Testis (tissue), 3 donors: Measurements from ENCODE around the gene XG. TPM values are rescaled to one million over a fixed set of nuclear protein-coding genes. Genes with fewer than 3 reads are reported as not detected.

Experiments used
- DNase-seq: peaks from one replicate; pipeline ENCODE4 v3.0.0-alpha.2; 2019
- H3K27ac ChIP-seq, 2 donors: fragments of 200-600 bp; sonication (generic); one replicate each; pipeline ENCODE4 v1.5.1; 2019
- H3K27me3 ChIP-seq: fragments of 200-600 bp; sonication (generic); one replicate; pipeline ENCODE4 v1.5.1; 2019
- H3K36me3 ChIP-seq: fragments of 200-600 bp; sonication (generic); one replicate; pipeline ENCODE4 v1.5.1; 2017; ENCODE audit warnings: low read depth; ENCODE audit errors: missing control alignments
- H3K4me1 ChIP-seq: fragments of 200-600 bp; sonication (generic); one replicate; pipeline ENCODE4 v1.5.1; 2019
- H3K4me3 ChIP-seq, 2 donors: fragments of 200-600 bp; sonication (generic); one replicate each; pipeline ENCODE4 v1.5.1; 2017 to 2019
- H3K9me3 ChIP-seq: fragments of 200-600 bp; sonication (generic); one replicate; pipeline ENCODE4 v1.5.1; 2017
- POLR2A ChIP-seq: fragments of 450-650 bp; IDR thresholded peaks from one replicate; pipeline ENCODE4 v1.6.1; 2017; ENCODE audit warnings: antibody characterized with exemption, mild to moderate bottlenecking, moderate library complexity
- WGBS, 2 donors: methylation state at CpG; one replicate each; pipeline ENCODE4 v1.1.5; 2018; 5-methylcytosine and 5-hydroxymethylcytosine counted together
- intact Hi-C: fragments of 100-400 bp; cut with DNase I; formaldehyde crosslinking; loops from one replicate; pipeline ENCODE4 v1.15.1; 2023; ENCODE audit warnings: low total_unique reads
- polyA plus RNA-seq: library from polyadenylated mRNA; stranded (reverse); fragments of 350-450 nt; fragmentation: Illumina TruSeq; extraction: RNeasy Lipid Tissue Mini Kit (QIAGEN cat#74804); gene quantifications from one replicate; pipeline ENCODE4 v1.2.3, GENCODE V29; 2014; ENCODE audit warnings: low read depth, low replicate concordance; ENCODE audit not compliant: insufficient read depth
- total RNA-seq, 2 donors: library from RNA; depleted of rRNA; stranded (reverse); fragments of >200 nt; gene quantifications; one replicate each; pipeline ENCODE4 v1.2.3, GENCODE V29; 2016
- TF ChIP-seq, protein P1 (sequence below), 3 experiments: fragments of 450-650 bp in 2 of 3; fragments of 200-600 bp in 1 of 3; sonication (generic) in 1 of 3; IDR thresholded peaks; one replicate each; pipeline ENCODE4 v1.5.1; 2016 to 2019; ENCODE audit warnings: antibody characterized with exemption in 3 of 3, mild to moderate bottlenecking in 2 of 3, moderate library complexity in 1 of 3

The XG gene
- total and polyA plus RNA-seq, 3 donors from 2014 or later: 0.19 to 0.88 (median 0.63) TPM

- Histone ChIP-seq H3K4me3 (no peak overlapping the region), H3K36me3 (no peaks in the 10 kb centered on the region), H3K9me3 (no peaks in the 10 kb centered on the region), H3K27me3 (no peaks in the 10 kb centered on the region), H3K27ac (peak overlapping the region in 1 of 2 donors; percentile 44), H3K4me1 (peaks cover 70% of the 10 kb centered on the region)
- no peak for TF ChIP-seq POLR2A
- TF ChIP-seq, protein P1, sequence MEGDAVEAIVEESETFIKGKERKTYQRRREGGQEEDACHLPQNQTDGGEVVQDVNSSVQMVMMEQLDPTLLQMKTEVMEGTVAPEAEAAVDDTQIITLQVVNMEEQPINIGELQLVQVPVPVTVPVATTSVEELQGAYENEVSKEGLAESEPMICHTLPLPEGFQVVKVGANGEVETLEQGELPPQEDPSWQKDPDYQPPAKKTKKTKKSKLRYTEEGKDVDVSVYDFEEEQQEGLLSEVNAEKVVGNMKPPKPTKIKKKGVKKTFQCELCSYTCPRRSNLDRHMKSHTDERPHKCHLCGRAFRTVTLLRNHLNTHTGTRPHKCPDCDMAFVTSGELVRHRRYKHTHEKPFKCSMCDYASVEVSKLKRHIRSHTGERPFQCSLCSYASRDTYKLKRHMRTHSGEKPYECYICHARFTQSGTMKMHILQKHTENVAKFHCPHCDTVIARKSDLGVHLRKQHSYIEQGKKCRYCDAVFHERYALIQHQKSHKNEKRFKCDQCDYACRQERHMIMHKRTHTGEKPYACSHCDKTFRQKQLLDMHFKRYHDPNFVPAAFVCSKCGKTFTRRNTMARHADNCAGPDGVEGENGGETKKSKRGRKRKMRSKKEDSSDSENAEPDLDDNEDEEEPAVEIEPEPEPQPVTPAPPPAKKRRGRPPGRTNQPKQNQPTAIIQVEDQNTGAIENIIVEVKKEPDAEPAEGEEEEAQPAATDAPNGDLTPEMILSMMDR (IDR thresholded peaks at IDR 0.05): no peak
- DNase-seq: no peak
- intact Hi-C loops: no loop called here
- 50 to 67% methylated on average over 6 to 10 of the region's 10 CpGs for WGBS, 2 donors
Observed at GRCh38 chrX:2708592-2709188, 43.1 kb upstream of the XG start.

GRCh38 chrX:2709556-2709955, 42.3 kb upstream of the XG start:
- Histone ChIP-seq H3K27ac (no peak overlapping the region), H3K27me3 (no peaks in the 10 kb centered on the region), H3K4me3 (no peak overlapping the region), H3K36me3 (no peaks in the 10 kb centered on the region), H3K9me3 (no peaks in the 10 kb centered on the region), H3K4me1 (peaks cover 61% of the 10 kb centered on the region)
- no peak for DNase-seq
- intact Hi-C loops: no loop called here
- TF ChIP-seq POLR2A: no peak
- TF ChIP-seq, protein P1 (IDR thresholded peaks at IDR 0.05): no peak
- 77 to 82% methylated on average over 9 of the region's 9 CpGs for WGBS, 2 donors

DNA sequence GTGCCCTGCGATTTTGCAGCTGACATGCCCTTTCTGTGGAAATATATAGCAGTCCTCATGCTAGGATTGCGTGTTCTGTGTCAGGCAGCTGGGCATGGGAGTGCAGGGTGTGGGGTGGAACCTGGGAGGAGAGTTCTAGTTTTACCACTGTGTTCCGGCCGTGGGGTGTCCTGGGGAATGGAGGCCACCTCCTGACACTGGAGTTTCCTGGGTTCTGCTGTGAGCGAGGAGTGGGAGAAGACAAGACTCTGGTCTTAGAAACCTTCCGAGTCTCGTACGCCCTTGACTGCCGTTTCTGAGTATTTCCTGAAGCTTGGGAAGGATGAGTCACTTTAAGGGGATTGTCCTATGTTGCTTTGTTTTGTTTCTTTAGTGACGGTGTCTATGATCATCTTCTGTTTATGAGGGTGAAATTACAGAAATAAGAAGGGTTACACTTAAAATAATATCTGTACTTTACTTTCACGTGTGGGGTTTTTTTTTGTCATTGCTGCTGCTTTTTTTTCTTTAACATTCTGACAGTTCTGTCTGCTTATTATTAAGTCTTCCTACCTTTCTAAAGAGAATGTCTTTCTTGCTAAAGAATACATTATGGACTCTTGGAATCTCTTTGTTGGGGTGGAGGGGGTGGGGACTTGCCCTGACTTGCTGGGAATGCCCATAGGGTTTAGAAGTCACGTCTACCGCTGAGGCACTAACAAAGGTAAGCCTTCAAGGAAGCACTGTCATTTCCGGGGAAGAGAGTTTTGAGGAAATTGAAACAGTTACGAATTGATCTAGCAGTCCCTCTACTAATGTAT, 41.6 kb upstream of the XG start:
- Histone ChIP-seq H3K27me3 (no peaks in the 10 kb centered on the region), H3K36me3 (no peaks in the 10 kb centered on the region), H3K4me3 (no peak overlapping the region), H3K9me3 (no peaks in the 10 kb centered on the region), H3K4me1 (peaks cover 54% of the 10 kb centered on the region), H3K27ac (peak overlapping the region; percentile 24 to 26)
- 34 to 41% methylated on average over 12 to 15 of the region's 15 CpGs for whole genome bisulfite sequencing, 2 donors
- TF ChIP-seq, protein P1 (IDR thresholded peaks at IDR 0.05): no peak
- no peak for TF ChIP-seq POLR2A
- intact Hi-C loops: no loop called here
- no peak for DNase-seq

- no peak overlapping the region for H3K27ac ChIP-seq
- peaks cover 42% of the 10 kb centered on the region for H3K4me1 ChIP-seq
- no peaks in the 10 kb centered on the region for H3K27me3 ChIP-seq
- no peaks in the 10 kb centered on the region for H3K36me3 ChIP-seq
- intact Hi-C loops: no loop called here
- DNase-seq: no peak
- H3K4me3 ChIP-seq: no peak overlapping the region
- no peaks in the 10 kb centered on the region for H3K9me3 ChIP-seq
- TF ChIP-seq, protein P1 (IDR thresholded peaks at IDR 0.05): no peak
- TF ChIP-seq POLR2A: no peak
- WGBS, 2 donors: 91 to 99% methylated on average over 2 of the region's 2 CpGs
Observed at GRCh38 chrX:2711441-2711840, 40.4 kb upstream of the XG start.
